Stimulated activated CD8-positive, alpha-beta memory T cell treated with anti-CD3 and anti-CD28 coated beads, Interleukin-12 subunit alpha, Interleukin-12 subunit beta, amount 100 ng/mL, for 24 hours (primary cell): ENCODE data around the gene RNF166.

Experiments
- DNase-seq: peaks from one replicate; pipeline ENCODE4 v3.0.0-alpha.2; 2020; ENCODE audit errors: extremely low read depth

RNF166 gene

GRCh38 chr16:88739139-88739976 lies 33.1 kb upstream of the RNF166 start:
- DNase-seq, result no peak

GRCh38 chr16:88738151-88739084 lies 32.2 kb upstream of the RNF166 start:
- no peak for DNase-seq

GRCh38 chr16:88737298-88738150 lies 31.3 kb upstream of the RNF166 start:
- DNase-seq, result no peak

GRCh38 chr16:88736496-88736895 lies 30.3 kb upstream of the RNF166 start:
- DNase-seq, result no peak

GRCh38 chr16:88736088-88736487 lies 29.9 kb upstream of the RNF166 start:
- DNase-seq, result no peak

GRCh38 chr16:88735616-88736015 lies 29.4 kb upstream of the RNF166 start:
- DNase-seq, result no peak

GRCh38 chr16:88735121-88735520 lies 28.9 kb upstream of the RNF166 start:
- DNase-seq, result no peak

- DNase-seq, result no peak
Observed at GRCh38 chr16:88734361-88734728, 28.1 kb upstream of the RNF166 start.

- no peak for DNase-seq
Observed at GRCh38 chr16:88733630-88734360, 27.6 kb upstream of the RNF166 start.

GRCh38 chr16:88732961-88733294 lies 26.7 kb upstream of the RNF166 start:
- DNase-seq, result no peak

GRCh38 chr16:88732172-88732960 lies 26.2 kb upstream of the RNF166 start:
- no peak for DNase-seq

- DNase-seq, result no peak
Observed at GRCh38 chr16:88731699-88732098, 25.5 kb upstream of the RNF166 start.

GRCh38 chr16:88730632-88731607 lies 24.7 kb upstream of the RNF166 start:
- no peak for DNase-seq

GRCh38 chr16:88727871-88728270 lies 21.7 kb upstream of the RNF166 start:
- DNase-seq, result no peak

GRCh38 chr16:88726981-88727380 lies 20.8 kb upstream of the RNF166 start:
- no peak for DNase-seq

- no peak for DNase-seq
Observed at GRCh38 chr16:88726408-88726749, 20.2 kb upstream of the RNF166 start.

GRCh38 chr16:88725609-88726407 lies 19.6 kb upstream of the RNF166 start:
- no peak for DNase-seq

GRCh38 chr16:88724855-88725555 lies 18.8 kb upstream of the RNF166 start:
- DNase-seq, result no peak
